ENCODE results near the gene MDM1.

DNA sequence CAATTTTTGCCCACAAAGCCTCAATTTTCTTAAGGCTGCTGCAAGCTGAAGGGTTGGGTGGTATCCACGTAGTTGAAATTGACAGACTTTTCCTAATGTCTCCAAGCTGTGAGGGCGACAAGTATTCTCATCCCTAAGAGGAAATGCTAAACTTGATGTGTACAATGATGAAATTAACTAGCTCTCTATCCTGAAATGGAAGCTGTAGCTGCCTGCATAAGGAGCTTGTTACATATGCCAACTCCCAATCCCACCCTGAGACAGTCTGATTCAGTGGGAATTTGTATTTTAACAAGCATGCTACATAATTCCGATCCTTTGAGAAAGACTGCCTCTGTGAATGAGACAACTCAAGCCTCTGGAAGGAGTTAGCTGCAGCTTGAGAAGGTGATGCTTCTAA lies 45.7 kb upstream of the MDM1 start:
- TF ChIP-seq POLR2A (IDR thresholded peaks at IDR 0.05; ENCODE audit: low read length) = no peak
- TF ChIP-seq GATA1 (IDR thresholded peaks at IDR 0.05; ENCODE audit: low read depth, low read length) = no peak
